ENCODE measurements around the gene SNX5.

SNX5 gene

GRCh38 chr20:17897566-17898307 is 70.9 kb downstream of the SNX5 start:
- CTCF ChIA-PET: interaction anchor here (0.9 kb wide), 2 partner anchors 42 to 249 kb away, joined by 3 to 4 read pairs; no protein-coding TSS in a partner anchor
- POLR2A ChIA-PET: no interaction called here
- TF ChIP-seq HDGF (IDR thresholded peaks at IDR 0.05; ENCODE audit: borderline replicate concordance): no peak
- no peak for DNase-seq (ENCODE audit: extremely low spot score)

- TF ChIP-seq BHLHE40 (IDR thresholded peaks at IDR 0.05; ENCODE audit: borderline replicate concordance): no peak
- no peak for TF ChIP-seq FOXA1 (IDR thresholded peaks at IDR 0.05)
- no peak for DNase-seq (ENCODE audit: extremely low spot score)
- POLR2A ChIA-PET: no interaction called here
- CTCF ChIA-PET: no interaction called here
Measured at GRCh38 chr20:17896771-17897369, 71.7 kb downstream of the SNX5 start.

GRCh38 chr20:17896193-17896723 is 72.3 kb downstream of the SNX5 start:
- ChIA-PET POLR2A (no interaction called here), CTCF (no interaction called here)
- TF ChIP-seq LEF1 (IDR thresholded peaks at IDR 0.05; ENCODE audit: borderline replicate concordance) (no peak), PKNOX1 (IDR thresholded peaks at IDR 0.05) (no peak), ZNF384 (IDR thresholded peaks at IDR 0.05) (no peak), SUZ12 (IDR thresholded peaks at IDR 0.05) (no peak), CTBP1 (IDR thresholded peaks at IDR 0.05; ENCODE audit: borderline replicate concordance) (no peak), ELF4 (IDR thresholded peaks at IDR 0.05) (no peak), HDGF (IDR thresholded peaks at IDR 0.05; ENCODE audit: borderline replicate concordance) (no peak), ARNT (IDR thresholded peaks at IDR 0.05) (no peak), L3MBTL2 (conservative IDR thresholded peaks at IDR 0.05) (no peak), FOXK2 (IDR thresholded peaks at IDR 0.05) (no peak), TARDBP (IDR thresholded peaks at IDR 0.05) (no peak), SP1 (IDR thresholded peaks at IDR 0.05) (no peak), NFRKB (IDR thresholded peaks at IDR 0.05) (no peak)
- no peak for DNase-seq (ENCODE audit: extremely low spot score)

GRCh38 chr20:17895641-17896171 is 72.9 kb downstream of the SNX5 start:
- POLR2A ChIA-PET: no interaction called here
- TF ChIP-seq ELF4 (IDR thresholded peaks at IDR 0.05): no peak
- TF ChIP-seq SP1 (IDR thresholded peaks at IDR 0.05): no peak
- TF ChIP-seq SUZ12 (IDR thresholded peaks at IDR 0.05): no peak
- no peak for TF ChIP-seq LEF1 (IDR thresholded peaks at IDR 0.05; ENCODE audit: borderline replicate concordance)
- TF ChIP-seq FOXM1 (IDR thresholded peaks at IDR 0.05; ENCODE audit: borderline replicate concordance): no peak
- TF ChIP-seq HDGF (IDR thresholded peaks at IDR 0.05; ENCODE audit: borderline replicate concordance): no peak
- TF ChIP-seq FOXK2 (IDR thresholded peaks at IDR 0.05): no peak
- TF ChIP-seq PKNOX1 (IDR thresholded peaks at IDR 0.05): no peak
- TF ChIP-seq TARDBP (IDR thresholded peaks at IDR 0.05): no peak
- CTCF ChIA-PET: no interaction called here
- no peak for DNase-seq (ENCODE audit: extremely low spot score)

GRCh38 chr20:17893445-17893844 is 75.1 kb downstream of the SNX5 start:
- ChIA-PET POLR2A (no interaction called here), CTCF (no interaction called here)
- TF ChIP-seq ARNT (IDR thresholded peaks at IDR 0.05) (no peak), NFRKB (IDR thresholded peaks at IDR 0.05) (no peak), CTBP1 (IDR thresholded peaks at IDR 0.05; ENCODE audit: borderline replicate concordance) (no peak), FOXA1 (IDR thresholded peaks at IDR 0.05) (no peak), LEF1 (IDR thresholded peaks at IDR 0.05; ENCODE audit: borderline replicate concordance) (no peak), FOXM1 (IDR thresholded peaks at IDR 0.05; ENCODE audit: borderline replicate concordance) (no peak), BHLHE40 (IDR thresholded peaks at IDR 0.05; ENCODE audit: borderline replicate concordance) (no peak), SP1 (IDR thresholded peaks at IDR 0.05) (no peak), SUZ12 (IDR thresholded peaks at IDR 0.05) (no peak), HDGF (IDR thresholded peaks at IDR 0.05; ENCODE audit: borderline replicate concordance) (no peak), ELF4 (IDR thresholded peaks at IDR 0.05) (no peak), ZNF384 (IDR thresholded peaks at IDR 0.05) (no peak), TARDBP (IDR thresholded peaks at IDR 0.05) (no peak), L3MBTL2 (conservative IDR thresholded peaks at IDR 0.05) (no peak), PKNOX1 (IDR thresholded peaks at IDR 0.05) (no peak), FOXK2 (IDR thresholded peaks at IDR 0.05) (no peak)
- no peak for DNase-seq (ENCODE audit: extremely low spot score)

GRCh38 chr20:17892189-17892938 is 76.2 kb downstream of the SNX5 start:
- no peak for DNase-seq (ENCODE audit: extremely low spot score)
- ChIA-PET CTCF (no interaction called here), POLR2A (no interaction called here)
- TF ChIP-seq ELF4 (IDR thresholded peaks at IDR 0.05) (no peak), L3MBTL2 (conservative IDR thresholded peaks at IDR 0.05) (no peak), LEF1 (IDR thresholded peaks at IDR 0.05; ENCODE audit: borderline replicate concordance) (no peak), NFRKB (IDR thresholded peaks at IDR 0.05) (no peak), HDGF (IDR thresholded peaks at IDR 0.05; ENCODE audit: borderline replicate concordance) (no peak), BHLHE40 (IDR thresholded peaks at IDR 0.05; ENCODE audit: borderline replicate concordance) (no peak), SUZ12 (IDR thresholded peaks at IDR 0.05) (no peak), FOXK2 (IDR thresholded peaks at IDR 0.05) (no peak), FOXA1 (IDR thresholded peaks at IDR 0.05) (no peak), SP1 (IDR thresholded peaks at IDR 0.05) (no peak), PKNOX1 (IDR thresholded peaks at IDR 0.05) (no peak), ZNF384 (IDR thresholded peaks at IDR 0.05) (no peak)
